Panc1 (cell line): ENCODE data around the gene CSMD2. TPM values are rescaled to one million over a fixed set of nuclear protein-coding genes. Genes with fewer than 3 reads are reported as not detected.

Experiments
- ATAC-seq: fragments of 200-7000 bp; cut with Tn5 transposase; 2 replicates; pipeline ENCODE4 v1.9.1; 2020; ENCODE audit warnings: mild to moderate bottlenecking, moderate library complexity
- BruUV-seq: library from RNA; stranded (reverse); fragments of 400-500 nt; replicated peaks from 2 replicates; lab custom pipeline; 2021; lab: Mats Ljungman, UMichigan
- CTCF ChIA-PET: fragments of 300-600 bp; sonication (Branson Sonifier 250); formaldehyde crosslinking; loops from one replicate; lab custom pipeline; 2022; ENCODE audit warnings: antibody characterized with exemption; lab: Charles Lee
- POLR2A ChIA-PET: fragments of 300-600 bp; sonication (Branson Sonifier 250); formaldehyde crosslinking; loops from one replicate; lab custom pipeline; 2022; ENCODE audit warnings: antibody characterized with exemption; lab: Charles Lee
- DNase-seq: peaks from one replicate; pipeline ENCODE4 v3.0.0-alpha.2; 2010; ENCODE audit warnings: low read depth, low spot score
- H3K27ac ChIP-seq: 2 replicates; pipeline ENCODE4 v1.5.1; 2011; ENCODE audit warnings: mild to moderate bottlenecking, low read length, inconsistent platforms
- H3K27me3 ChIP-seq: fragments of 200-500 bp; sonication (Bioruptor generic); 2 replicates; pipeline ENCODE4 v1.6.0; 2014; ENCODE audit warnings: low read length, inconsistent platforms; ENCODE audit not compliant: control insufficient read depth, insufficient read depth
- H3K36me3 ChIP-seq: fragments of 200-500 bp; sonication (Bioruptor generic); 2 replicates; pipeline ENCODE4 v1.5.1; 2014; ENCODE audit warnings: inconsistent platforms, mild to moderate bottlenecking, low read length, moderate library complexity; ENCODE audit not compliant: control insufficient read depth, insufficient read depth
- H3K4me1 ChIP-seq: 2 replicates; pipeline ENCODE4 v1.5.1; 2011; ENCODE audit warnings: inconsistent platforms, mild to moderate bottlenecking, low read length, moderate library complexity; ENCODE audit not compliant: control insufficient read depth, insufficient read depth
- H3K4me3 ChIP-seq, 2 experiments: 2 replicates each; pipeline ENCODE4 v1.5.1; 2011 to 2012; ENCODE audit warnings: low read depth in 2 of 2, low read length in 2 of 2, mild to moderate bottlenecking in 2 of 2, inconsistent platforms in 1 of 2, moderate library complexity in 1 of 2
- H3K9me3 ChIP-seq: fragments of 200-500 bp; sonication (Bioruptor generic); 2 replicates; pipeline ENCODE4 v1.5.1; 2014; ENCODE audit warnings: low read depth, mild to moderate bottlenecking, inconsistent platforms, low read length, moderate library complexity; ENCODE audit not compliant: control insufficient read depth, insufficient read depth
- CTCF ChIP-seq: fragments of 450-650 bp; IDR thresholded peaks from 2 replicates; pipeline ENCODE4 v1.5.1; 2017; ENCODE audit warnings: mild to moderate bottlenecking
- POLR2AphosphoS5 ChIP-seq: IDR thresholded peaks from 2 replicates; pipeline ENCODE4 v1.6.1; 2012; ENCODE audit warnings: mild to moderate bottlenecking, low read depth, low read length, moderate library complexity
- REST ChIP-seq, 2 experiments: IDR thresholded peaks; 2 replicates each; pipeline ENCODE4 v1.6.1; 2011 to 2012; ENCODE audit warnings: low read depth in 2 of 2, control low read depth in 1 of 2, low read length in 1 of 2, mild to moderate bottlenecking in 1 of 2, moderate library complexity in 1 of 2; ENCODE audit not compliant: insufficient read depth in 1 of 2
- SIN3A ChIP-seq: IDR thresholded peaks from 2 replicates; pipeline ENCODE4 v1.6.1; 2012; ENCODE audit warnings: low read depth, mild to moderate bottlenecking, low read length, moderate library complexity, borderline replicate concordance; ENCODE audit not compliant: insufficient read depth
- TCF7L2 ChIP-seq: IDR thresholded peaks from 2 replicates; pipeline ENCODE4 v1.6.1; 2011; ENCODE audit warnings: mild to moderate bottlenecking, low read depth, low read length, inconsistent platforms
- in situ Hi-C: cut with HindIII; loops from 2 replicates; pipeline ENCODE4 v1.10.0; 2016; ENCODE audit warnings: low sequenced_read_pairs, low pct_unique_long_range_greater_than_20kb
- intact Hi-C: fragments of 100-400 bp; cut with micrococcal nuclease; formaldehyde crosslinking; loops from one replicate; pipeline ENCODE4 v1.10.0; 2022; ENCODE audit not compliant: unreplicated experiment
- total RNA-seq: library from RNA; stranded (reverse); gene quantifications from one replicate; pipeline ENCODE4 v1.2.1, GENCODE V29; 2021; ENCODE audit not compliant: unreplicated experiment

CSMD2 gene
- total RNA-seq, 1 experiment from 2014 or later, result not detected

GRCh38 chr1:34057347-34058130 is 107.5 kb downstream of the CSMD2 start:
- Histone ChIP-seq H3K4me3 (no peak overlapping the region), H3K27ac (no peak overlapping the region), H3K9me3 (no peaks in the 10 kb centered on the region), H3K27me3 (no peaks in the 10 kb centered on the region; the same call in 1 of the 2 replicates), H3K4me1 (no peaks in the 10 kb centered on the region), H3K36me3 (no peaks in the 10 kb centered on the region)
- in situ Hi-C loops, result no loop called here
- DNase-seq (no peak), ATAC-seq (no peak)
- ChIA-PET POLR2A (no interaction called here), CTCF (no interaction called here)
- TF ChIP-seq CTCF, result no peak
- no peak for TF ChIP-seq REST (IDR thresholded peaks at IDR 0.05; ENCODE audit: insufficient read depth in 1 of 2, low read depth in 2 of 2, low read length in 1 of 2)
- BruUV-seq, result no TSS peak
- intact Hi-C loops, result no loop called here

DNA sequence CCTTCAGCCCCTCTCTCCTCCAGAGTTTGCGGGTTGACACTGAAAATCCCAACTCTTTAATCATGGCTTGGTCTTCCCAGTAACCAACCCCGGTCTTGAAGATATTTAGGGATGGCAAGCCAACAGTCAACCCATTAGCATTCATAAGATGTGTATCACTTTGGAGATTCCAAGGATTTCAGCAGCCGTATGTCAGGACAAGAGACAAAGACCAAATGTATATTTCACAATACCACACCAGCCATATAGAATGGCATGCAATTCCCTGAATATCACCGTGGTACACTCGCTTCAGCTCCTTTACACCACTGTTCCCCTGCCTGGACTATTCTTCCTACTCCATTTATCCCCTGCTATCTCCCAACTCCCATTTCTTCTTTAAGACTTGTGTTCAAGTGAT is 109.2 kb downstream of the CSMD2 start:
- no peak for TF ChIP-seq POLR2AphosphoS5
- TF ChIP-seq TCF7L2, result no peak
- no peak for TF ChIP-seq SIN3A
- no peak for TF ChIP-seq CTCF
- TF ChIP-seq REST (IDR thresholded peaks at IDR 0.05; ENCODE audit: insufficient read depth in 1 of 2, low read depth in 2 of 2, low read length in 1 of 2), result no peak
- Histone ChIP-seq H3K4me1 (no peaks in the 10 kb centered on the region), H3K27me3 (no peaks in the 10 kb centered on the region; the same call in 1 of the 2 replicates), H3K36me3 (no peaks in the 10 kb centered on the region), H3K9me3 (no peaks in the 10 kb centered on the region), H3K4me3 (no peak overlapping the region), H3K27ac (no peak overlapping the region)
- in situ Hi-C loops (no loop called here), intact Hi-C loops (no loop called here)
- ChIA-PET CTCF (no interaction called here), POLR2A (no interaction called here)
- DNase-seq, result no peak
- ATAC-seq, result no peak
- no TSS peak for BruUV-seq
